BE2C (cell line): ENCODE data around the gene BTN2A1.

Source experiments
- DNase-seq: peaks from one replicate; pipeline ENCODE4 v3.0.0-alpha.2; 2020
- H3K27me3 ChIP-seq: fragments of 250-450 bp; sonication (Bioruptor Pico); 2 replicates; pipeline ENCODE4 v1.5.1; 2020; ENCODE audit warnings: mild to moderate bottlenecking
- H3K36me3 ChIP-seq: fragments of 250-450 bp; sonication (Bioruptor Pico); 2 replicates; pipeline ENCODE4 v1.5.1; 2020; ENCODE audit warnings: mild to moderate bottlenecking
- H3K4me1 ChIP-seq: fragments of 250-450 bp; sonication (Bioruptor Pico); 2 replicates; pipeline ENCODE4 v1.5.1; 2020
- H3K4me3 ChIP-seq: 2 replicates; pipeline ENCODE4 v1.5.1; 2011; ENCODE audit warnings: low read depth, low read length
- H3K9me3 ChIP-seq: fragments of 250-450 bp; sonication (Bioruptor Pico); 2 replicates; pipeline ENCODE4 v1.5.1; 2020
- CTCF ChIP-seq: IDR thresholded peaks from 2 replicates; pipeline ENCODE4 v1.5.1; 2012; ENCODE audit warnings: mild to moderate bottlenecking, low read depth, low read length

Gene BTN2A1

GRCh38 chr6:26447257-26447656 is 10.5 kb upstream of the BTN2A1 start:
- no peak for TF ChIP-seq CTCF
- Histone ChIP-seq H3K4me3 (no peak overlapping the region), H3K27me3 (no peaks in the 10 kb centered on the region), H3K9me3 (no peaks in the 10 kb centered on the region), H3K36me3 (no peaks in the 10 kb centered on the region), H3K4me1 (no peaks in the 10 kb centered on the region)
- DNase-seq = no peak

- H3K9me3 ChIP-seq = no peaks in the 10 kb centered on the region
- TF ChIP-seq CTCF = no peak
- no peaks in the 10 kb centered on the region for H3K27me3 ChIP-seq
- H3K36me3 ChIP-seq = no peaks in the 10 kb centered on the region
- no peaks in the 10 kb centered on the region for H3K4me1 ChIP-seq
- no peak for DNase-seq
- H3K4me3 ChIP-seq = no peak overlapping the region
Observed at GRCh38 chr6:26450240-26450639, 7.5 kb upstream of the BTN2A1 start.

GRCh38 chr6:26452631-26453235 is 5.0 kb upstream of the BTN2A1 start:
- no peak overlapping the region for H3K4me3 ChIP-seq
- H3K36me3 ChIP-seq = no peaks in the 10 kb centered on the region
- peaks cover 4% of the 10 kb centered on the region for H3K4me1 ChIP-seq
- TF ChIP-seq CTCF = no peak
- DNase-seq = no peak
- no peaks in the 10 kb centered on the region for H3K9me3 ChIP-seq
- no peaks in the 10 kb centered on the region for H3K27me3 ChIP-seq

- DNase-seq = no peak
- Histone ChIP-seq H3K36me3 (peaks cover 4% of the 10 kb centered on the region; the same call in 1 of the 2 replicates), H3K4me1 (peaks cover 4% of the 10 kb centered on the region), H3K9me3 (no peaks in the 10 kb centered on the region), H3K4me3 (no peak overlapping the region), H3K27me3 (no peaks in the 10 kb centered on the region)
- no peak for TF ChIP-seq CTCF
Observed at GRCh38 chr6:26454631-26455030, 3.1 kb upstream of the BTN2A1 start.

GRCh38 chr6:26455357-26455970 is 2.3 kb upstream of the BTN2A1 start:
- no peaks in the 10 kb centered on the region for H3K9me3 ChIP-seq
- H3K36me3 ChIP-seq = peaks cover 8% of the 10 kb centered on the region
- H3K27me3 ChIP-seq = no peaks in the 10 kb centered on the region
- TF ChIP-seq CTCF = no peak
- H3K4me3 ChIP-seq = no peak overlapping the region
- no peak for DNase-seq
- H3K4me1 ChIP-seq = peaks cover 4% of the 10 kb centered on the region

- H3K27me3 ChIP-seq = no peaks in the 10 kb centered on the region
- peaks cover 24% of the 10 kb centered on the region for H3K36me3 ChIP-seq
- peak overlapping the region; percentile 96 for H3K4me3 ChIP-seq
- peak; percentile 28 for DNase-seq
- no peak for TF ChIP-seq CTCF
- H3K4me1 ChIP-seq = peaks cover 4% of the 10 kb centered on the region
- H3K9me3 ChIP-seq = no peaks in the 10 kb centered on the region
Observed at GRCh38 chr6:26457264-26457805, 420 bp upstream of the BTN2A1 start.
